Mesothelial cell of epicardium (in vitro differentiated cells): ENCODE results near the gene TMEM214. TPM values are rescaled to one million over a fixed set of nuclear protein-coding genes. Genes with fewer than 3 reads are reported as not detected.

ENCODE experiments used
- DNase-seq, 2 experiments: peaks; one replicate each; pipeline ENCODE4 v3.0.0; 2021; ENCODE audit warnings: low spot score in 2 of 2; ENCODE audit not compliant: unreplicated experiment in 2 of 2
- H3K27ac Mint-ChIP-seq: 2 replicates; pipeline ENCODE4 v1.8.0; 2021; ENCODE audit warnings: mixed read lengths
- H3K27me3 Mint-ChIP-seq: 2 replicates; pipeline ENCODE4 v1.8.0; 2021; ENCODE audit warnings: low read depth, mixed read lengths
- H3K36me3 Mint-ChIP-seq: 2 replicates; pipeline ENCODE4 v1.8.0; 2021; ENCODE audit warnings: mixed read lengths
- H3K4me1 Mint-ChIP-seq: 2 replicates; pipeline ENCODE4 v1.8.0; 2021; ENCODE audit warnings: mixed read lengths
- H3K4me3 Mint-ChIP-seq: 2 replicates; pipeline ENCODE4 v1.8.0; 2021; ENCODE audit warnings: mild to moderate bottlenecking, moderate library complexity, mixed read lengths
- H3K9me3 Mint-ChIP-seq: 2 replicates; pipeline ENCODE4 v1.8.0; 2021; ENCODE audit warnings: mixed read lengths
- total RNA-seq: library from RNA; stranded (reverse); gene quantifications from 3 replicates; pipeline ENCODE4 v1.2.1, GENCODE V29; 2021
- TF ChIP-seq, protein P1 (sequence below): fragments of 200-600 bp; sonication (generic); IDR thresholded peaks from one replicate; pipeline ENCODE4 v1.5.0; 2021; ENCODE audit warnings: antibody characterized with exemption; ENCODE audit not compliant: unreplicated experiment

The TMEM214 gene
- total RNA-seq, 1 donor from 2014 or later: 86.8 TPM

DNA sequence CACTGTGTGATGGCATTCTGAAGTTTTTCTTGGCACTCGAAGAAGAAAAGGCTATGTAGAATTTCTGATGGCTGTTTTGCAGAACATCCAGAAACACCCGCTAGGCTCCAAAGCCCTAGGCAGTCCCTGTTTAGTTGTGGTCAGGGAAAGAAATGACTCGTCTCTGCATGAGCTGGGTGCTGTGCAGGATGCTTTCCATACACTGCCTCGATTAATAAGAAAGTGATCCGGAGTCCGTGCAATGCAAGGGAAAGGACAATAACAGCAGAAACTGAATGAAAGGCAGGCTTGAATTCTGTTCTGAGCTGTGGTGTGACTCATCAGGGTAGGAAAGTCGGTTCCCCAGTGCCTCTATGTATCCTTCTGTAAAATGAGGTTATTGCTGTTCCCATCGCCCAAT, 43.6 kb upstream of the TMEM214 start:
- DNase-seq: no peak
- Mint-ChIP-seq H3K4me3 (no peak overlapping the region), H3K9me3 (no peaks in the 10 kb centered on the region), H3K4me1 (no peaks in the 10 kb centered on the region), H3K36me3 (no peaks in the 10 kb centered on the region), H3K27ac (no peak overlapping the region), H3K27me3 (no peaks in the 10 kb centered on the region)
- TF ChIP-seq, protein P1, sequence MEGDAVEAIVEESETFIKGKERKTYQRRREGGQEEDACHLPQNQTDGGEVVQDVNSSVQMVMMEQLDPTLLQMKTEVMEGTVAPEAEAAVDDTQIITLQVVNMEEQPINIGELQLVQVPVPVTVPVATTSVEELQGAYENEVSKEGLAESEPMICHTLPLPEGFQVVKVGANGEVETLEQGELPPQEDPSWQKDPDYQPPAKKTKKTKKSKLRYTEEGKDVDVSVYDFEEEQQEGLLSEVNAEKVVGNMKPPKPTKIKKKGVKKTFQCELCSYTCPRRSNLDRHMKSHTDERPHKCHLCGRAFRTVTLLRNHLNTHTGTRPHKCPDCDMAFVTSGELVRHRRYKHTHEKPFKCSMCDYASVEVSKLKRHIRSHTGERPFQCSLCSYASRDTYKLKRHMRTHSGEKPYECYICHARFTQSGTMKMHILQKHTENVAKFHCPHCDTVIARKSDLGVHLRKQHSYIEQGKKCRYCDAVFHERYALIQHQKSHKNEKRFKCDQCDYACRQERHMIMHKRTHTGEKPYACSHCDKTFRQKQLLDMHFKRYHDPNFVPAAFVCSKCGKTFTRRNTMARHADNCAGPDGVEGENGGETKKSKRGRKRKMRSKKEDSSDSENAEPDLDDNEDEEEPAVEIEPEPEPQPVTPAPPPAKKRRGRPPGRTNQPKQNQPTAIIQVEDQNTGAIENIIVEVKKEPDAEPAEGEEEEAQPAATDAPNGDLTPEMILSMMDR: no peak

DNA sequence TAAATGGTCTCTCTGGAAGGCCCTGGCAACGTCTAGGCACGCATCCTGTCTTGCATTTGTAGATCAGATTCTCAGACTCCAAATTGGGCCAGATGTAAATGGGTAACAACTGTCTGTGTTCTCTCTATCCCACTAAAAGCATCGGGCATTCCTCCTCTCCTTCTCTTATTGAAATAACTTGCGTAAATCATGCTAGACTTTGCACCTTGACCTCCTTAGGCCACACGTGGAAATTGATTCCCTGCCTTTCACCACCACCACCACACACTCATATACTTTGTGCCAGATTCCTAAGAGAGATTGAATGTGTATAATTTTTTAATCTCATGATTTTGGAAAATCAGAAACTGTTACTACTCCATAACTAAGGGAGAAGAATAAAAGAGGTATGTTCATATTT, 41.0 kb upstream of the TMEM214 start:
- no peak for DNase-seq
- Mint-ChIP-seq H3K27me3 (no peaks in the 10 kb centered on the region), H3K36me3 (no peaks in the 10 kb centered on the region), H3K9me3 (no peaks in the 10 kb centered on the region), H3K27ac (no peak overlapping the region), H3K4me3 (no peak overlapping the region), H3K4me1 (no peaks in the 10 kb centered on the region)
- TF ChIP-seq, protein P1: no peak

DNA sequence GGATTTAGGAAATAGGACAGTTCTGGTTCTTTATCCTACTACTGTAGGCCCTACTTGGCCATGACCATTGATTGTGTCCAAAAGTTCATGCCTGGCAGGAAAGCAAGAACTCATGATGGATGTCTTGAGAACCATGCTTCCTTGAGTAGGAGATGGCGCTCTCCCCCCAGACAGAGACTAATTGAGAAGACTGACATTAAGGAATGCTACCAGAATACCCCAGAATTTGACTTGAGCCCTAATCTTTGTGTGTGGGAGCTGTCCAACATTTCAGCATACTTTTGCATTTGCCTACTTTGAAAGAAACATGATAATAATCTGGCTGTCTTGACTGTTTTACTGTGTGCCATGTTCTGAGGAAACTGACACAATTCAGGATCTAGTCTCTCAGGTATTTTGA, 39.0 kb upstream of the TMEM214 start:
- Mint-ChIP-seq H3K4me3 (no peak overlapping the region), H3K27ac (no peak overlapping the region), H3K36me3 (no peaks in the 10 kb centered on the region), H3K9me3 (no peaks in the 10 kb centered on the region), H3K27me3 (no peaks in the 10 kb centered on the region), H3K4me1 (no peaks in the 10 kb centered on the region)
- no peak for DNase-seq
- TF ChIP-seq, protein P1: no peak

DNA sequence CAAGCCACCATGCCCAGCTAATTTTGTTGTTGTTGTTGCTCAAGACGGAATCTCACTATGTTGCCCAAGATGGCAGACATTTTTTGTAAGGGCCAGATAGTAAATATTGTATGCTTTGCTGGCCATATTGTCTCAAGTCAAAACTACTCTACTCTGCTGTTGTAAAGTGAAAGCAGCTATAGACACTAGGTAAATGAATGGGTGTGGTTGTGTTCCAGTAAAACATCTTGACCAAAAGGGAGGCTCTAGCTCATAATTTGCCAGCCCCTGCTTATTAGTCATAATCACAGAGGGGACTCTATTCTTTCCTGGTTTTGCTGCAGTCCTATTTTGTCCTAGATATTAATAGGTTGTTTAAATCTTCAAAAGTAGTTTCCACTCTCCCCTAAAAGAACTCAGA, 37.8 kb upstream of the TMEM214 start:
- H3K36me3 Mint-ChIP-seq: no peaks in the 10 kb centered on the region
- no peaks in the 10 kb centered on the region for H3K4me1 Mint-ChIP-seq
- H3K4me3 Mint-ChIP-seq: no peak overlapping the region
- TF ChIP-seq, protein P1: no peak
- no peak overlapping the region for H3K27ac Mint-ChIP-seq
- no peak for DNase-seq
- H3K9me3 Mint-ChIP-seq: no peaks in the 10 kb centered on the region
- no peaks in the 10 kb centered on the region for H3K27me3 Mint-ChIP-seq

DNA sequence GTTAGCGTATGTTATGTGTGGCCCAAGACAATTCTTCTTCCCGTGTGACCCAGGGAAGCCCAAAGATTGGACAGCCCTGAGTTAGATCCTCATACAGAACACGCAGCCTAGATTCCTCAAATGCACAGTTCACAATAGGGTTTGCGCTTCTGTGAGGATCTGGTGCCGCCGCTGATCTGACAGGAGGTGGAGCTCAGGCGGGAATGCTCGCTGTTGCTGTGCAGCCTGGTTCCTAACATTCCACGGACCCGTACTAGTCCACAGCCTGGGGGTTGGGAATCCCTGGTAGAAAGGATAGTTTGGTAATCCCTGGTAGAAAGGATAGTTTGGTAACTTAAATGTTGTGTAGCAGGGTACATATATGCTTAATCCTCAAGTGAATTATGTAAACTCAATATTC, 35.4 kb upstream of the TMEM214 start:
- H3K27ac Mint-ChIP-seq: no peak overlapping the region
- DNase-seq: no peak
- TF ChIP-seq, protein P1: no peak
- H3K4me1 Mint-ChIP-seq: no peaks in the 10 kb centered on the region
- no peaks in the 10 kb centered on the region for H3K9me3 Mint-ChIP-seq
- H3K36me3 Mint-ChIP-seq: no peaks in the 10 kb centered on the region
- no peaks in the 10 kb centered on the region for H3K27me3 Mint-ChIP-seq
- no peak overlapping the region for H3K4me3 Mint-ChIP-seq

DNA sequence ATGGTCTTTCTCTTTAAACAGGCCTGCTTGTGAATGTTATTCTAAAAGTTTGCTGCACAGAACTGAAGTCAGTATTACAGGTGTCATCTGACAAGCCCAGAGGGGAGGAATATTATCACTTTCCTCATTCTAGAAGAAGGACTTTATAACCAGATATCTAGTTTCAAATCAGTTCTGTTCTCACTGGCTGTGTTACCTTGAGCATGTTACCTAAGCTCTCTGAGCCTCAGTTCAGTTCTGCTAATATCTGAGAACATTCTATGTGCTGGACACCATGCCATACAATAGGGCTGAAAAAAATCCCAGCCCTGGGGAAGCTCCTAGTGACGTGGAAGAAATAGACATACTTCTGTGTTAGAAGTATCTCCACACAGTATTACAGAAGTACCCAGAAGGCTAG, 34.4 kb upstream of the TMEM214 start:
- DNase-seq: no peak
- H3K27me3 Mint-ChIP-seq: no peaks in the 10 kb centered on the region
- H3K4me1 Mint-ChIP-seq: no peaks in the 10 kb centered on the region
- no peak overlapping the region for H3K4me3 Mint-ChIP-seq
- TF ChIP-seq, protein P1: no peak
- H3K27ac Mint-ChIP-seq: no peak overlapping the region
- no peaks in the 10 kb centered on the region for H3K36me3 Mint-ChIP-seq
- no peaks in the 10 kb centered on the region for H3K9me3 Mint-ChIP-seq
